HEK293 (cell line): ENCODE data around the gene CTXND2.

Experiments
- CTCF ChIP-seq: fragments of 450-650 bp; formaldehyde crosslinking; IDR thresholded peaks from 2 replicates; pipeline ENCODE4 v1.5.1; 2016; ENCODE audit warnings: missing biosample characterization, missing genetic modification characterization
- MEIS1 ChIP-seq: sonication (generic); formaldehyde crosslinking; IDR thresholded peaks from 2 replicates; pipeline ENCODE4 v1.8.1; 2022; ENCODE audit warnings: missing genetic modification reagents, mild to moderate bottlenecking, borderline replicate concordance
- ZNF521 ChIP-seq: fragments of 450-650 bp; formaldehyde crosslinking; IDR thresholded peaks from 2 replicates; pipeline ENCODE4 v1.5.1; 2017; ENCODE audit warnings: missing biosample characterization, mild to moderate bottlenecking, missing genetic modification characterization

GRCh38 chr1:150902751-150903150 lies 15.8 kb downstream of the CTXND2 start:
- TF ChIP-seq MEIS1 (CRISPR knock-in tag) (no peak), ZNF521 (tag by site-specific recombination) (no peak), CTCF (no peak)
